ENCODE results near the gene SUGP1.

SUGP1 gene

GRCh38 chr19:19320361-19321140 lies at the start of gene SUGP1, which contains the start of gene MAU2:
TSS of gene SUGP1 (minus strand) at chr19:19320509. CDS start at chr19:19320496, 13 bp downstream.
TSS of gene MAU2 (plus strand) at chr19:19320829. CDS start at chr19:19320860, 31 bp downstream.
- peak within 1 kb of the TSS; percentile 91 for H2AFZ ChIP-seq (ENCODE audit: low read depth, low read length)
- peaks cover 80% of the 10 kb centered on the region for H3K79me2 ChIP-seq (ENCODE audit: low read length)

GRCh38 chr19:19368087-19368486 lies 47.8 kb upstream of the SUGP1 start:
- H3K9ac ChIP-seq (ENCODE audit: low read length) = no peak overlapping the region
- H3K79me2 ChIP-seq (ENCODE audit: low read length) = no peaks in the 10 kb centered on the region
- H3K27ac ChIP-seq (ENCODE audit: low read length) = no peak overlapping the region
- peaks cover 12% of the 10 kb centered on the region for H3K4me1 ChIP-seq (ENCODE audit: low read length)
- no peaks in the 10 kb centered on the region for H4K20me1 ChIP-seq (ENCODE audit: insufficient read depth, low read length)
- H3K4me2 ChIP-seq (ENCODE audit: low read length) = no peak overlapping the region
- no peaks in the 10 kb centered on the region for H3K36me3 ChIP-seq (replicated peaks; ENCODE audit: low read depth, low read length)
- no peak overlapping the region for H3K4me3 ChIP-seq (ENCODE audit: low read length)
- TF ChIP-seq, protein P1, sequence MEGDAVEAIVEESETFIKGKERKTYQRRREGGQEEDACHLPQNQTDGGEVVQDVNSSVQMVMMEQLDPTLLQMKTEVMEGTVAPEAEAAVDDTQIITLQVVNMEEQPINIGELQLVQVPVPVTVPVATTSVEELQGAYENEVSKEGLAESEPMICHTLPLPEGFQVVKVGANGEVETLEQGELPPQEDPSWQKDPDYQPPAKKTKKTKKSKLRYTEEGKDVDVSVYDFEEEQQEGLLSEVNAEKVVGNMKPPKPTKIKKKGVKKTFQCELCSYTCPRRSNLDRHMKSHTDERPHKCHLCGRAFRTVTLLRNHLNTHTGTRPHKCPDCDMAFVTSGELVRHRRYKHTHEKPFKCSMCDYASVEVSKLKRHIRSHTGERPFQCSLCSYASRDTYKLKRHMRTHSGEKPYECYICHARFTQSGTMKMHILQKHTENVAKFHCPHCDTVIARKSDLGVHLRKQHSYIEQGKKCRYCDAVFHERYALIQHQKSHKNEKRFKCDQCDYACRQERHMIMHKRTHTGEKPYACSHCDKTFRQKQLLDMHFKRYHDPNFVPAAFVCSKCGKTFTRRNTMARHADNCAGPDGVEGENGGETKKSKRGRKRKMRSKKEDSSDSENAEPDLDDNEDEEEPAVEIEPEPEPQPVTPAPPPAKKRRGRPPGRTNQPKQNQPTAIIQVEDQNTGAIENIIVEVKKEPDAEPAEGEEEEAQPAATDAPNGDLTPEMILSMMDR (IDR thresholded peaks at IDR 0.05; ENCODE audit: low read depth, low read length) = no peak
- no peak for TF ChIP-seq EZH2phosphoT487 (IDR thresholded peaks at IDR 0.05; ENCODE audit: low read depth)
- H3K9me3 ChIP-seq (ENCODE audit: insufficient read depth, low read length) = no peaks in the 10 kb centered on the region
- H3K27me3 ChIP-seq (ENCODE audit: low read depth, low read length) = no peaks in the 10 kb centered on the region
- no peak overlapping the region for H2AFZ ChIP-seq (ENCODE audit: low read depth, low read length)

More at GRCh38 chr19:19320361-19321140, at the start of gene SUGP1, which contains the start of gene MAU2:
- H3K9me3 ChIP-seq (ENCODE audit: insufficient read depth, low read length) = no peaks in the 10 kb centered on the region
- H3K9ac ChIP-seq (ENCODE audit: low read length) = peak within 1 kb of the TSS; percentile 93
- H3K27ac ChIP-seq (ENCODE audit: low read length) = peak within 1 kb of the TSS; percentile 72
- H3K4me1 ChIP-seq (ENCODE audit: low read length) = peaks cover 10% of the 10 kb centered on the region
- H3K4me3 ChIP-seq (ENCODE audit: low read length) = peak within 1 kb of the TSS; percentile 92
- H3K36me3 ChIP-seq (replicated peaks; ENCODE audit: low read depth, low read length) = peaks cover 22% of the 10 kb centered on the region
- no peaks in the 10 kb centered on the region for H4K20me1 ChIP-seq (ENCODE audit: insufficient read depth, low read length)
- no peaks in the 10 kb centered on the region for H3K27me3 ChIP-seq (ENCODE audit: low read depth, low read length)
- TF ChIP-seq, protein P1 (IDR thresholded peaks at IDR 0.05; ENCODE audit: low read depth, low read length) = no peak
- TF ChIP-seq EZH2phosphoT487 (IDR thresholded peaks at IDR 0.05; ENCODE audit: low read depth) = no peak
- H3K4me2 ChIP-seq (ENCODE audit: low read length) = peak within 1 kb of the TSS; percentile 98

DNA sequence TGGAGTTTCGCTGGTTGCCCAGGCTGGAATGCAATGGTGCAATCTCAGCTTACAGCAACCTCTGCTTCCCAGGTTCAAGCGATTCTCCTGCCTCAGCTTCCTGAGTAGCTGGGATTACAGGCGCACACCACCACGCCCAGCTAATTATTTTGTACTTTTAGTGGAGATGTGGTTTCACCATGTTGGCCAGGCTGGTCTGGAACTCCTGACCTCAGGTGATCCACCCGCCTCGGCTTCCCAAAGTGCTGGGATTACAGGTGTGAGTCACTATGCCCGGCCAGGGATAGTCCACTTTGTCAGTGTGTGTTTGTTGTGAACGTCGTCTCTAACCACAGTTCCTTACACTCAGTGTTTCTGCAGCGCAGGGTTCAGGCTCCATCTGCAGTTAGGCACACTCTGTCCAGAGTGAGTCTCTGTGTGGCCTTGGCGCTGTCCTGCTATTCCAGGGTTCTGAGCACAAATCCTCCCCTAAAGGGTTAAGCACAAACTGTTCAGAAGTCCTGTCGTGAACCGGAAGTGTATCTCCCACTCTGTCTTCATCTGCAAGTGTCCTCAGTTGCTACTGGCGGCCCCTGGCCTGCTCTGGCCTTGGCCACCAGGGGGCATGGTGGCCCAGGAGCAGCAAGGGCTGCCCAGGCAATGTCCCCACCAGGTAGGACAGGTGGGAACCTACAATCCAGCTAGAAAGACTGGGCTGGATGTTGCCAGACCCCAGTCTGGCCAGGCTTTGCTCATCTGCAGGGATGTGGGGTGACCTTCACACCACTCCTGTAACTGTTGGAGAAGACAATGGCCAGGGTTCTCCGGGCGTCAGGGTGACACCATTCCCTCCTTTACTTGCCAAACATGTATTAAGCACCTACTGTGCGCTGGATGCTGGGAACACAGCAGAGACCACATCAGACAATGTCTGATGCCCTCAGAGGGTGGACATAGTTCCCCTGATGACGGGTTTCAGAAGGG lies 46.4 kb upstream of the SUGP1 start:
- H3K4me1 ChIP-seq (ENCODE audit: low read length) = peaks cover 7% of the 10 kb centered on the region; the same call in 1 of the 2 replicates
- H3K79me2 ChIP-seq (ENCODE audit: low read length) = no peaks in the 10 kb centered on the region
- no peak overlapping the region for H3K27ac ChIP-seq (ENCODE audit: low read length)
- no peaks in the 10 kb centered on the region for H3K36me3 ChIP-seq (replicated peaks; ENCODE audit: low read depth, low read length)
- H3K4me2 ChIP-seq (ENCODE audit: low read length) = peak overlapping the region; percentile 93
- H3K27me3 ChIP-seq (ENCODE audit: low read depth, low read length) = no peaks in the 10 kb centered on the region
- no peak for TF ChIP-seq EZH2phosphoT487 (IDR thresholded peaks at IDR 0.05; ENCODE audit: low read depth)
- TF ChIP-seq, protein P1 (IDR thresholded peaks at IDR 0.05; ENCODE audit: low read depth, low read length) = peak; percentile 99
- no peaks in the 10 kb centered on the region for H3K9me3 ChIP-seq (ENCODE audit: insufficient read depth, low read length)
- no peaks in the 10 kb centered on the region for H4K20me1 ChIP-seq (ENCODE audit: insufficient read depth, low read length)
- H2AFZ ChIP-seq (ENCODE audit: low read depth, low read length) = peak overlapping the region; percentile 98
- H3K4me3 ChIP-seq (ENCODE audit: low read length) = peak overlapping the region; percentile 73
- peak overlapping the region; percentile 49; the same call in 1 of the 2 replicates for H3K9ac ChIP-seq (ENCODE audit: low read length)

All from OCI-LY3 (cell line).